OCI-LY1 (cell line): ENCODE measurements around the gene IGFBP1.
"Not testable (repeated sequence)": the region's sequence is repeated elsewhere in the genome, so short reads cannot be mapped to it uniquely, and the experiment has no call there.

Source experiments
- H2AFZ ChIP-seq: fragments of 200-600 bp; sonication (generic), shearing (Covaris generic); 2 replicates; pipeline ENCODE4 v1.6.0; 2014; ENCODE audit warnings: antibody characterized with exemption, mild to moderate bottlenecking, low read length
- H3F3A ChIP-seq: fragments of 200-600 bp; sonication (generic), shearing (Covaris generic); 2 replicates; pipeline ENCODE4 v1.6.0; 2014; ENCODE audit warnings: mild to moderate bottlenecking, antibody characterized with exemption, low read length, moderate library complexity; ENCODE audit not compliant: insufficient read depth
- H3K27ac ChIP-seq: fragments of 200-600 bp; sonication (generic); 2 replicates; pipeline ENCODE4 v1.5.1; 2014; ENCODE audit warnings: low read length, mixed run types, mild to moderate bottlenecking, low read depth; ENCODE audit not compliant: poor library complexity, severe bottlenecking
- H3K27me3 ChIP-seq: fragments of 200-600 bp; sonication (generic); 2 replicates; pipeline ENCODE4 v1.6.0; 2014; ENCODE audit warnings: antibody characterized with exemption, mild to moderate bottlenecking, low read length, moderate library complexity; ENCODE audit not compliant: insufficient read depth
- H3K36me3 ChIP-seq: fragments of 200-600 bp; sonication (generic); 2 replicates; pipeline ENCODE4 v1.6.1; 2014; ENCODE audit warnings: mild to moderate bottlenecking, antibody characterized with exemption, low read length, moderate library complexity, mixed read lengths; ENCODE audit not compliant: insufficient read depth
- H3K4me1 ChIP-seq: fragments of 200-600 bp; sonication (generic); 2 replicates; pipeline ENCODE4 v1.5.1; 2014; ENCODE audit warnings: mild to moderate bottlenecking, low read length, moderate library complexity; ENCODE audit not compliant: insufficient read depth, severe bottlenecking
- H3K4me2 ChIP-seq: fragments of 200-600 bp; sonication (generic), shearing (Covaris generic); 2 replicates; pipeline ENCODE4 v1.6.1; 2014; ENCODE audit warnings: low read length
- H3K4me3 ChIP-seq: fragments of 200-600 bp; sonication (generic); 2 replicates; pipeline ENCODE4 v1.5.1; 2014; ENCODE audit warnings: low read length, low read depth, mild to moderate bottlenecking, mixed read lengths; ENCODE audit not compliant: poor library complexity, severe bottlenecking
- H3K79me2 ChIP-seq: fragments of 200-600 bp; shearing (Covaris generic); 2 replicates; pipeline ENCODE4 v1.6.1; 2016; ENCODE audit warnings: mixed run types, low read length, mixed read lengths; ENCODE audit not compliant: insufficient read depth
- H3K9ac ChIP-seq: fragments of 200-600 bp; sonication (generic), shearing (Covaris generic); 2 replicates; pipeline ENCODE4 v1.6.1; 2014; ENCODE audit warnings: mild to moderate bottlenecking, low read length, mixed read lengths
- H3K9me2 ChIP-seq: fragments of 200-600 bp; sonication (generic), shearing (Covaris generic); 2 replicates; pipeline ENCODE4 v1.6.1; 2014; ENCODE audit warnings: low read depth, mild to moderate bottlenecking, low read length, mixed read lengths
- H3K9me3 ChIP-seq: fragments of 200-600 bp; shearing (Covaris generic); 2 replicates; pipeline ENCODE4 v1.6.1; 2014; ENCODE audit warnings: low read length, mixed read lengths
- H4K20me1 ChIP-seq: fragments of 200-600 bp; sonication (generic), shearing (Covaris generic); 2 replicates; pipeline ENCODE4 v1.6.0; 2016; ENCODE audit warnings: mild to moderate bottlenecking, low read length; ENCODE audit not compliant: insufficient read depth
- EZH2 ChIP-seq: fragments of 200-600 bp; sonication (generic), shearing (Covaris generic); IDR thresholded peaks from 2 replicates; pipeline ENCODE4 v1.8.0; 2017; ENCODE audit warnings: borderline replicate concordance, mixed run types, mild to moderate bottlenecking, antibody characterized with exemption, low read length, moderate library complexity, mixed read lengths
- TF ChIP-seq, protein P1 (sequence below): fragments of 200-600 bp; sonication (generic), shearing (Covaris generic); IDR thresholded peaks from 2 replicates; pipeline ENCODE4 v1.5.1; 2017; ENCODE audit warnings: mild to moderate bottlenecking, antibody characterized with exemption, low read length, moderate library complexity, mixed read lengths

Gene IGFBP1

DNA sequence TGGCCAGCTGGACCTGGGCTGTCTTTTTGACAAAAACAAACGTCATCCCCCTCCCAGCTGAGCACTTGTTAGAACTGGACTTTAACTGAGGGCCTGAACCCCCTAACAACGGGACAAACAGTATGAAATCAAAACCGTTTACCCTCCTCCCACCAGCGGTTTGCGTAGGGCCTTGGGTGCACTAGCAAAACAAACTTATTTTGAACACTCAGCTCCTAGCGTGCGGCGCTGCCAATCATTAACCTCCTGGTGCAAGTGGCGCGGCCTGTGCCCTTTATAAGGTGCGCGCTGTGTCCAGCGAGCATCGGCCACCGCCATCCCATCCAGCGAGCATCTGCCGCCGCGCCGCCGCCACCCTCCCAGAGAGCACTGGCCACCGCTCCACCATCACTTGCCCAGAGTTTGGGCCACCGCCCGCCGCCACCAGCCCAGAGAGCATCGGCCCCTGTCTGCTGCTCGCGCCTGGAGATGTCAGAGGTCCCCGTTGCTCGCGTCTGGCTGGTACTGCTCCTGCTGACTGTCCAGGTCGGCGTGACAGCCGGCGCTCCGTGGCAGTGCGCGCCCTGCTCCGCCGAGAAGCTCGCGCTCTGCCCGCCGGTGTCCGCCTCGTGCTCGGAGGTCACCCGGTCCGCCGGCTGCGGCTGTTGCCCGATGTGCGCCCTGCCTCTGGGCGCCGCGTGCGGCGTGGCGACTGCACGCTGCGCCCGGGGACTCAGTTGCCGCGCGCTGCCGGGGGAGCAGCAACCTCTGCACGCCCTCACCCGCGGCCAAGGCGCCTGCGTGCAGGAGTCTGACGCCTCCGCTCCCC is at the start of gene IGFBP1:
Gene IGFBP1 (plus strand): TSS at position 304 of the 808 bp plus-strand sequence. CDS start 165 bp downstream, at position 469.
- Histone ChIP-seq H3K9me2 (no peaks in the 10 kb centered on the region), H3K36me3 (no peaks in the 10 kb centered on the region), H2AFZ (no peak within 1 kb of the TSS), H3K79me2 (no peaks in the 10 kb centered on the region), H3K27ac (no peak within 1 kb of the TSS), H4K20me1 (no peaks in the 10 kb centered on the region), H3K4me3 (no peak within 1 kb of the TSS), H3K9ac (no peak within 1 kb of the TSS), H3K9me3 (no peaks in the 10 kb centered on the region), H3F3A (no peaks in the 10 kb centered on the region), H3K27me3 (no peaks in the 10 kb centered on the region), H3K4me1 (no peaks in the 10 kb centered on the region), H3K4me2 (no peak within 1 kb of the TSS)
- no peak for TF ChIP-seq EZH2
- TF ChIP-seq, protein P1, sequence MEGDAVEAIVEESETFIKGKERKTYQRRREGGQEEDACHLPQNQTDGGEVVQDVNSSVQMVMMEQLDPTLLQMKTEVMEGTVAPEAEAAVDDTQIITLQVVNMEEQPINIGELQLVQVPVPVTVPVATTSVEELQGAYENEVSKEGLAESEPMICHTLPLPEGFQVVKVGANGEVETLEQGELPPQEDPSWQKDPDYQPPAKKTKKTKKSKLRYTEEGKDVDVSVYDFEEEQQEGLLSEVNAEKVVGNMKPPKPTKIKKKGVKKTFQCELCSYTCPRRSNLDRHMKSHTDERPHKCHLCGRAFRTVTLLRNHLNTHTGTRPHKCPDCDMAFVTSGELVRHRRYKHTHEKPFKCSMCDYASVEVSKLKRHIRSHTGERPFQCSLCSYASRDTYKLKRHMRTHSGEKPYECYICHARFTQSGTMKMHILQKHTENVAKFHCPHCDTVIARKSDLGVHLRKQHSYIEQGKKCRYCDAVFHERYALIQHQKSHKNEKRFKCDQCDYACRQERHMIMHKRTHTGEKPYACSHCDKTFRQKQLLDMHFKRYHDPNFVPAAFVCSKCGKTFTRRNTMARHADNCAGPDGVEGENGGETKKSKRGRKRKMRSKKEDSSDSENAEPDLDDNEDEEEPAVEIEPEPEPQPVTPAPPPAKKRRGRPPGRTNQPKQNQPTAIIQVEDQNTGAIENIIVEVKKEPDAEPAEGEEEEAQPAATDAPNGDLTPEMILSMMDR = no peak

- H3K27me3 ChIP-seq, H3F3A ChIP-seq, H3K9ac ChIP-seq, H3K9me3 ChIP-seq, H3K9me2 ChIP-seq, H3K4me3 ChIP-seq, H3K4me2 ChIP-seq, H3K79me2 ChIP-seq, H3K36me3 ChIP-seq, H4K20me1 ChIP-seq, H3K4me1 ChIP-seq, H2AFZ ChIP-seq, H3K27ac ChIP-seq: not testable (repeated sequence)
Measured at GRCh38 chr7:45838852-45839251, 49.4 kb upstream of the IGFBP1 start.

DNA sequence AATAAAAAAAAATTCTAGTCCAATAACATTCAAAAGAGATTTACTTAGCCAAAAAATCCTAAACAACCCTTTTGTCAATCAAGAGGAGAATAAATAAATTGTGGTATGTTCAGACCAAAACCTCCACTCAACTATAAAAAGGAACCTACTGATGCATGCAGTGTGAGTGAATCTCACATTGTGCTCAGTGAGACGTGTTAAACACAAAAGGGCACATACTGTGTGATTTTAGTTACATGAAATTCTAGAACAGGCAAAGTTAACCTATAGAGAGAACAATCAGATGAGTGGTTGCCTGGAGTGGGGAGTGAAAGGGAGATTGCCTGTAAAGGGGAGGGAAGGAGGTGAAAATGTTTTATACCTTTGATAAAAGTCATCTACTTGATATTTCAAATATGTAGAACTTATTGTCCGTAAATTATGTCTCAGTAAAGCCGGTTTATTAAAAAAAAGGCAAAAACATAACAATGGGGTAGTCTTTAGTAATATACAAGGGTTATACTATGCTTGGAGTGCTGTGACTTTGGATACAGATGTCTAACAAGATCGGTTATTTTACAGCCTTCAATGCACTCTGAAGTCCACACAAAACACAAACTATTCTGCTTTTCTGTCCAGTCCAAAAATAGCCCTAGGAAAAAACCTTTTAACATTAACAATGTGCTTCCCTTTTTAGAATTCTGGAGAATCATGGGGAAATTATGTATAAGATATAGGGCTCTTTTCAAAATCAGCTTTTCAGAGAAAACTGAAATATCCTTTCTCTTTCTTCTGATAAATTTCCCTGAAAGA is 46.2 kb upstream of the IGFBP1 start:
- not testable (repeated sequence) for H3K4me1 ChIP-seq, H2AFZ ChIP-seq, H3K9me3 ChIP-seq, H3K27me3 ChIP-seq, H3K27ac ChIP-seq, H3F3A ChIP-seq, H3K36me3 ChIP-seq, H3K9ac ChIP-seq, H3K4me2 ChIP-seq, H4K20me1 ChIP-seq, H3K79me2 ChIP-seq, H3K9me2 ChIP-seq, H3K4me3 ChIP-seq

- H2AFZ ChIP-seq, H4K20me1 ChIP-seq, H3K79me2 ChIP-seq, H3K27ac ChIP-seq, H3K9me2 ChIP-seq, H3K36me3 ChIP-seq, H3K27me3 ChIP-seq, H3K4me1 ChIP-seq, H3K9ac ChIP-seq, H3K9me3 ChIP-seq, H3F3A ChIP-seq, H3K4me3 ChIP-seq, H3K4me2 ChIP-seq: not testable (repeated sequence)
Measured at GRCh38 chr7:45846536-45846935, 41.8 kb upstream of the IGFBP1 start.

DNA sequence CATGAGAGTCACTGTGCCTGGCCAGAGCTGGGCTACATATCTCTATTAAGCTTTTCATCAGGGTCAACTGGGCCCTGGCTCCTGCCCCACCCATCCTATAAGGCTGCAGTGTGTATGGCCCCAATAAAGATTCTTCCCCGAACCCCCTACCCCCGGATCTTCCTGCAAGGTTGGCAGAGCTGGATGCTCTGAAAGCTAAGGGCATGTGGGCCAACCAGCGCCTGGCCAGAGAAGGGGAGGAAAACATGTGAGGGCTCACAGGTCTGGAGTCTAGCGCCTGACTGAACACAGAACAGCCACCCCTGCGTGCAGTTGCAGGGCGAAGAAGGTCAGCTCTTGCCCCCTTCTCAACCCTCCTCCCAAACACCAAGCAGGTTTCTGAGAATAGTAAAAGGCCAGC is 39.6 kb upstream of the IGFBP1 start:
- H2AFZ ChIP-seq, H3K36me3 ChIP-seq, H3K4me2 ChIP-seq, H3K27me3 ChIP-seq, H4K20me1 ChIP-seq, H3K4me3 ChIP-seq, H3K9ac ChIP-seq, H3K9me3 ChIP-seq, H3K4me1 ChIP-seq, H3F3A ChIP-seq, H3K79me2 ChIP-seq, H3K9me2 ChIP-seq, H3K27ac ChIP-seq: not testable (repeated sequence)

DNA sequence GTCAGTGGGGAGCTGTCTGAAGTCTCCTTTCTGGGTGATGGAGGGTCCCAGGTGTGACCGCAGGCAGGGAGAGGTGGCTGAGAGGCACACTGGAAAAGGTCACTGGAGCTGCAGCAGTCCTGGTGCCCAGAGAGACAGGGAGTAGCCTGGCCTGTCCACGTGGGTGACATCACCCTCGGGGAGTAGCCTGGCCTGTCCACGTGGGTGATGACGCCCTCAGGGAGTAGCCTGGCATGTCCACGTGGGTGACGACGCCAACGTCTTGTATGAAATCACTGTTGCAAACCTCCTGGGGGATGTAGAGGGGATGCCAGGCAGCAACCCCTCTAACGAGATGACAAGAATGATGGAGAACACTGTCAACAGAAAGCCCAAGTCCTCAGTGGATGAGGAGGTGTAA is 35.3 kb upstream of the IGFBP1 start:
- not testable (repeated sequence) for H3K9me3 ChIP-seq, H3F3A ChIP-seq, H3K27ac ChIP-seq, H3K4me2 ChIP-seq, H3K79me2 ChIP-seq, H3K9me2 ChIP-seq, H3K9ac ChIP-seq, H3K4me1 ChIP-seq, H4K20me1 ChIP-seq, H3K4me3 ChIP-seq, H2AFZ ChIP-seq, H3K27me3 ChIP-seq, H3K36me3 ChIP-seq
